NB4 (cell line): Measurements from ENCODE around the gene ERAP2.
A peak's percentile ranks its signal among the peaks of the same experiment; 100 is the strongest.

Experiments used
- DNase-seq: peaks from one replicate; pipeline ENCODE4 v3.0.0; 2010; ENCODE audit warnings: low read depth
- H3K4me3 ChIP-seq: one replicate; pipeline ENCODE4 v1.5.1; 2011; ENCODE audit warnings: mild to moderate bottlenecking, low read depth, low read length, moderate library complexity
- MAX ChIP-seq: IDR thresholded peaks from 2 replicates; pipeline ENCODE4 v1.6.1; 2011; ENCODE audit warnings: low read depth, low read length
- MYC ChIP-seq: IDR thresholded peaks from 2 replicates; pipeline ENCODE4 v1.6.1; 2011; ENCODE audit warnings: low read depth, low read length
- POLR2A ChIP-seq: IDR thresholded peaks from 2 replicates; pipeline ENCODE4 v1.6.1; 2011; ENCODE audit warnings: mild to moderate bottlenecking; ENCODE audit not compliant: insufficient read length; ENCODE audit errors: extremely low read depth
- TF ChIP-seq, protein P1 (sequence below): IDR thresholded peaks from one replicate; pipeline ENCODE4 v1.5.1; 2012; ENCODE audit warnings: low read depth, low read length

Gene ERAP2

GRCh38 chr5:96876292-96876850 lies at the start of gene ERAP2:
Gene ERAP2, plus strand, starts transcription at chr5:96876500. Its CDS starts 3,186 bp downstream, at chr5:96879686.
- TF ChIP-seq, protein P1, sequence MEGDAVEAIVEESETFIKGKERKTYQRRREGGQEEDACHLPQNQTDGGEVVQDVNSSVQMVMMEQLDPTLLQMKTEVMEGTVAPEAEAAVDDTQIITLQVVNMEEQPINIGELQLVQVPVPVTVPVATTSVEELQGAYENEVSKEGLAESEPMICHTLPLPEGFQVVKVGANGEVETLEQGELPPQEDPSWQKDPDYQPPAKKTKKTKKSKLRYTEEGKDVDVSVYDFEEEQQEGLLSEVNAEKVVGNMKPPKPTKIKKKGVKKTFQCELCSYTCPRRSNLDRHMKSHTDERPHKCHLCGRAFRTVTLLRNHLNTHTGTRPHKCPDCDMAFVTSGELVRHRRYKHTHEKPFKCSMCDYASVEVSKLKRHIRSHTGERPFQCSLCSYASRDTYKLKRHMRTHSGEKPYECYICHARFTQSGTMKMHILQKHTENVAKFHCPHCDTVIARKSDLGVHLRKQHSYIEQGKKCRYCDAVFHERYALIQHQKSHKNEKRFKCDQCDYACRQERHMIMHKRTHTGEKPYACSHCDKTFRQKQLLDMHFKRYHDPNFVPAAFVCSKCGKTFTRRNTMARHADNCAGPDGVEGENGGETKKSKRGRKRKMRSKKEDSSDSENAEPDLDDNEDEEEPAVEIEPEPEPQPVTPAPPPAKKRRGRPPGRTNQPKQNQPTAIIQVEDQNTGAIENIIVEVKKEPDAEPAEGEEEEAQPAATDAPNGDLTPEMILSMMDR = no peak
- TF ChIP-seq MYC (no peak), MAX (no peak), POLR2A (no peak)
- peak; percentile 68 for DNase-seq
- peak within 1 kb of the TSS; percentile 91 for H3K4me3 ChIP-seq

DNA sequence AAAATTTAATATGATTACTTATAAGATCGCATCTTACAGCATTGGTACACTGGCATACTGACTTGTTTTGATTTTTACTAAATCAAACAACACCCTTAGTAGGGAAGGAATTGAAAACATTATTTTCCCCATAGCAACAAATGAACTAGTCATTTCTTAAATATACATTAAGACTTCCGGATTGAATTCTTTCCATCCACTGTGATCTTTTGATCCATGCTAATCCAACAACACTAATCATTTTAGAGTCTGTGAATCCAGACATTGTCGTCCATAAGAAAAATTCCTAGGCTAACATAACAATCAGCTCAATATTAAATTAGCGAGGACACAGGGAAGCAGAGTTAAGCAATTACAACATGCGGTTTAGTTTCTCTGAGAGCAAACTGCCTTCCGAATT lies 47.0 kb upstream of the ERAP2 start:
- TF ChIP-seq, protein P1 = no peak
- no peak for TF ChIP-seq POLR2A
- no peak for TF ChIP-seq MAX
- no peak for TF ChIP-seq MYC
- no peak overlapping the region for H3K4me3 ChIP-seq
- DNase-seq = no peak

- TF ChIP-seq, protein P1 = no peak
- no peak for TF ChIP-seq MAX
- no peak for TF ChIP-seq POLR2A
- no peak for TF ChIP-seq MYC
- H3K4me3 ChIP-seq = no peak overlapping the region
- no peak for DNase-seq
Measured at GRCh38 chr5:96834016-96834415, 42.3 kb upstream of the ERAP2 start.

DNA sequence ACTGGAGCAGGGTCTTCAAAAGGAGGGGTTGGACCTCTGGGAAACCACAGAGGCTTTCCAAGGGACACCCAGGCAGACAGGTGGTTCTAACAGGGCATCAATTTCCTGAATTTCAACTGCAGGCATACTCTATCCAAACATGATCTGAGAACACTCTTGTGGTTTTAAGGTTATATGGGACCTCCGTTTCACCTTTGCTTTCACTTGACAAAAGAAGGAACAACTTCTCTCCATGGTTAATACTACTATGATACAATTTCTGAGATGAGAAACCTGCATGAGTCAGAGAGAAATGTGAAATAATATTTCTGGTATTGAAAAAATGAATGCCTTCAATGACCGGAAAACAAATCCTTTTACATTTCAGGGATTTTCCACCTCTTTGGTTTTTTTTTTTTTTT lies 40.5 kb upstream of the ERAP2 start:
- TF ChIP-seq POLR2A = no peak
- no peak overlapping the region for H3K4me3 ChIP-seq
- DNase-seq = no peak

DNA sequence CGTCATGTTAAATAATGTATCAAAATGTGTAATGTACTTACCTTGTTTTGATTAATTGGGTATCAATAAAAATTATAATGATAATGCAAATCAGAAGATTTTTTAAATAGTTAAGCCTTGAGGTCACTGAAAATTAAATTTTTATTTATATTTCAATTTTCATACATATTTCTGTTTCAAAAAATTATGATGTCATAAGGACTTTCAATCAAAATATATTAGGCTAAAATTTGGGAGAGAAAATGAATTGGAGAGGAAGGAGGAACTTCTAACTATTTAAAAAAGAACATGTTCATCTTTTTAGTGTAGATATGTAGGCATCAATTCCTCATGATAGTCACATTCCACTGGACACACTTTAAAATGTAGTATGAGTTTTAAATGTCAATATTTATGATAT lies 39.5 kb upstream of the ERAP2 start:
- TF ChIP-seq POLR2A = no peak
- TF ChIP-seq MYC = no peak
- TF ChIP-seq, protein P1 = no peak
- no peak for TF ChIP-seq MAX
- DNase-seq = no peak
- H3K4me3 ChIP-seq = no peak overlapping the region

- DNase-seq = no peak
- TF ChIP-seq POLR2A = no peak
- TF ChIP-seq MAX = no peak
- TF ChIP-seq, protein P1 = no peak
- TF ChIP-seq MYC = no peak
- no peak overlapping the region for H3K4me3 ChIP-seq
Measured at GRCh38 chr5:96837303-96837702, 39.0 kb upstream of the ERAP2 start.
